NCI-H1092 (cell line): ENCODE measurements around the gene ARAP1.
"Not testable (repeated sequence)": the region's sequence is repeated elsewhere in the genome, so short reads cannot be mapped to it uniquely, and the experiment has no call there.

Experiments used
- DNase-seq: peaks from one replicate; lab custom pipeline; 2025; lab: John Stamatoyannopoulos, UW

The ARAP1 gene

GRCh38 chr11:72752088-72752914 is at the start of gene ARAP1:
Gene ARAP1, minus strand, starts transcription at chr11:72752408. Its CDS starts 25,280 bp downstream, at chr11:72727128.
- peak; percentile 38 for DNase-seq

GRCh38 chr11:72799441-72799840 is 47.2 kb upstream of the ARAP1 start:
- DNase-seq = no peak

GRCh38 chr11:72798361-72798760 is 46.2 kb upstream of the ARAP1 start:
- DNase-seq = no peak

GRCh38 chr11:72793425-72794367 is 41.5 kb upstream of the ARAP1 start, which contains the start of gene STARD10:
Gene STARD10, minus strand, starts transcription at chr11:72794047. Its CDS starts 12,866 bp downstream, at chr11:72781181.
- DNase-seq = peak; percentile 95

GRCh38 chr11:72793076-72793424 is 40.8 kb upstream of the ARAP1 start:
- no peak for DNase-seq

- no peak for DNase-seq
Measured at GRCh38 chr11:72792437-72793021, 40.3 kb upstream of the ARAP1 start.

- DNase-seq = not testable (repeated sequence)
Measured at GRCh38 chr11:72791228-72791627, 39.0 kb upstream of the ARAP1 start.

- DNase-seq = no peak
Measured at GRCh38 chr11:72789493-72790131, 37.4 kb upstream of the ARAP1 start.

- no peak for DNase-seq
Measured at GRCh38 chr11:72788241-72788640, 36.0 kb upstream of the ARAP1 start.

GRCh38 chr11:72787216-72788104 is 35.3 kb upstream of the ARAP1 start:
- DNase-seq = peak; percentile 68

- peak; percentile 48 for DNase-seq
Measured at GRCh38 chr11:72786305-72787215, 34.4 kb upstream of the ARAP1 start.

GRCh38 chr11:72784662-72785061 is 32.5 kb upstream of the ARAP1 start:
- DNase-seq = no peak

GRCh38 chr11:72783144-72783905 is 31.1 kb upstream of the ARAP1 start:
- no peak for DNase-seq

GRCh38 chr11:72782081-72782920 is 30.1 kb upstream of the ARAP1 start:
- DNase-seq = peak; percentile 11

- DNase-seq = peak; percentile 12
Measured at GRCh38 chr11:72781313-72782080, 29.3 kb upstream of the ARAP1 start.

GRCh38 chr11:72781063-72781312 is 28.8 kb upstream of the ARAP1 start:
- no peak for DNase-seq

GRCh38 chr11:72780296-72781062 is 28.3 kb upstream of the ARAP1 start:
- DNase-seq = no peak
